HK-2 (cell line): ENCODE results near the gene CSTF3.
"Not testable (repeated sequence)": the region's sequence is repeated elsewhere in the genome, so short reads cannot be mapped to it uniquely, and the experiment has no call there.

Experiments
- DNase-seq: peaks from one replicate; pipeline ENCODE4 v3.0.0-alpha.2; 2018; ENCODE audit not compliant: unreplicated experiment

CSTF3 gene

DNA sequence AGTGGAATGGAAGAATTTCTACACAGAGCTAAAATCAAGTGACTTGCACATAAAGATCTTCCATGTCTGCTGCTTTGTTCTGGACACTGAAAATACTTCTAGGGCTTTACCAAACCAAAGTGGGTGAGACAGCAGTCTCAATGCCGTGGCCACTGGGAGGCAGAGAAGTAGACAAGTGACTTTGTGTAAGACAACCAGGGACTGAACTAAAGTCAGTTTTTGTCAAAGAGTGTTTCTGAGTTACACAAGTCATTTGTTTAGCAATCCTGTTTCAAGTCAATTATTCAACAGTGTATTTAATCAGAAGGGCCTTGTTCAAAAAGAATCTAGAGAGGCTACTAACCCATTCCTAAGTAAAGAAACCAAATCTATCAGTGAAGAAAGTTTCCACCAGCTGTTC, 75.3 kb downstream of the CSTF3 start:
- no peak for DNase-seq

DNA sequence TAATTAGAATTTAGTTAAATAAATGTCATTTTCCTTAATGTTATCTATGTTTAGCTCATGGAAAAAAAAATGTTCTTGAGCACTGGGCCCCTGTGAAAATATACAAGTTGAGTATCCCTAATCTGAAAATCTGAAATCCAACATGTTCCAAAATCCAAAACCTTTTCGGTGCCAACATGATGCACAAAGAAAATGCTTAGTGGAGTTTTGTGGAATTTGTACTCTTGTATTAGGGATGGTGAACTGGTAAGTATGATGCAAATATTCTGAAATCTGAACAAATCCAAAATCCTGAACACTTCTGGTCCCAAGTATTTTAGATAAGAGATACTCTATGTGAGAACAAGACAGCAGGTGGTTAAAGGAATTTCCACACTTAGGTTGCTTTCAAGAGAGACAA, 77.4 kb downstream of the CSTF3 start:
- no peak for DNase-seq

DNA sequence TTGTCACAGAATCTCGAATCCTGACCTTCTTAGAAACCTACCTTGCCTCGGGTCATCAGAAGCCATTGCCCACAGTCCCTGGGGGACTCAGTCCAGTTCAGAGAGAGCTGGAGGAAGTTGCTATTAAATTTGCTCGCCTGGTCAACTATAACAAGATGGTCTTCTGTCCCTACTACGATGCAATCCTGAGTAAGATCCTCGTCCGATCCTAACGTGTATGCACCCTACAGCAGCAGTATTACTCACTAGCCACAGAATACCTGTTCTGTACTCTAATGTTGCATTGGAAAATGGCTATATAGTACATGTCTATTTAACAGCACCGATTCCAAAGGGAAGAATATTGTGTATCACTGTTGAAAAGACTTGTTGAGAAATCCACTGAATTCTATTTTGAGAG, 88.8 kb downstream of the CSTF3 start:
- no peak for DNase-seq

DNA sequence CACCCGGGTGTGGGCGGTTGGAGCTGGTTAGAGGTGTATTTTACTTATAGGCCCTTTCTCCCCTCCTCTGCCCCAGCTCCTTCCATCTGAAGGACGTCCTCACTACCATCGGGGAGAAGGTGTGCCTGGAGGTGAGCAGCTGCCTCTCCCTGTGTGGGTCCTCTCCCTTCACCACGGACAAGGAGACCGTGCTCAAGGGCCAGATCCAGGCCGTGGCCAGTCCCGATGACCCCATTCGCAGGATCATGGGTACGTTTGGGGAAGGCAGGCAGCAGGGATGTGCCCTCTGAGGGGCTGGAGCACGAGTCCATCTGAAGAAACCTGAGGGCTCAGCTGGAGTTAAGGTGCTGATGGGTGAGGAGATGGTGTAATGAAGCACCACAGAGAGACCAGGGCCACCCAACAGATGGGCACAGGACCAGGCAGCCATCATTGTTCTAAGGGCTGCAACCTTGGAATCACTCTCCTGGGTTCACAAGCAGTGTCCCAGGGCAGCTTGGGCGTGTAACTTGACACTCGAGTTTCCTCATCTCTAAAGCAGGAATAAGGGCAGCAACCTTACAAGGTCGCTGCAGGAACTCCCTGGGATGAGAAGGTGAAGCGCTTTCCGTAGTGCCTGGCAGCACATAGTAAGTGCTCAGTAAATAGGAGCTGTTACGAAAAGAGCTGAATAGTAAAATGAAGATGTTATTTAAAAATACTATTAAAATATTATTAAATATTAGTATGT, 92.5 kb downstream of the CSTF3 start:
- no peak for DNase-seq

DNA sequence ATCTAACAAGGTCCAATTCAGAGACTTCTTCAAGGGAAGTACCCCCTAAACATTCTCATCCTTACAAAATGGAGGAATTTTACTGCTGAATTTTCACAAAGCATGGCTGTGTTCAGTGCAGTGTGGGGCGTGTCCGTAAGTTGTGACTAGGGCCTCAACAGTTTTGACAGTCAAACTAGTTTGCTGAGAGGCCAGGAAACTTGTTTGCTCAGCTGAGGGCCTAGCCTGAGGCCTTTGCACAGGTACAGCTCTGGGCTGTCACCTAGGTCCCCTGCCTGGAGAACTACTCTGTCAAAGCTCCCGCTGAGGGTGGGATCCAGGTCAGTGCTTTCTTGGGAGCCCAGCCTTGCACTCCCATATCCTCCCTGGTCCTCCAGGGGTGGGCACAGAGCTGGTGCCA, 94.0 kb downstream of the CSTF3 start:
- no peak for DNase-seq

DNA sequence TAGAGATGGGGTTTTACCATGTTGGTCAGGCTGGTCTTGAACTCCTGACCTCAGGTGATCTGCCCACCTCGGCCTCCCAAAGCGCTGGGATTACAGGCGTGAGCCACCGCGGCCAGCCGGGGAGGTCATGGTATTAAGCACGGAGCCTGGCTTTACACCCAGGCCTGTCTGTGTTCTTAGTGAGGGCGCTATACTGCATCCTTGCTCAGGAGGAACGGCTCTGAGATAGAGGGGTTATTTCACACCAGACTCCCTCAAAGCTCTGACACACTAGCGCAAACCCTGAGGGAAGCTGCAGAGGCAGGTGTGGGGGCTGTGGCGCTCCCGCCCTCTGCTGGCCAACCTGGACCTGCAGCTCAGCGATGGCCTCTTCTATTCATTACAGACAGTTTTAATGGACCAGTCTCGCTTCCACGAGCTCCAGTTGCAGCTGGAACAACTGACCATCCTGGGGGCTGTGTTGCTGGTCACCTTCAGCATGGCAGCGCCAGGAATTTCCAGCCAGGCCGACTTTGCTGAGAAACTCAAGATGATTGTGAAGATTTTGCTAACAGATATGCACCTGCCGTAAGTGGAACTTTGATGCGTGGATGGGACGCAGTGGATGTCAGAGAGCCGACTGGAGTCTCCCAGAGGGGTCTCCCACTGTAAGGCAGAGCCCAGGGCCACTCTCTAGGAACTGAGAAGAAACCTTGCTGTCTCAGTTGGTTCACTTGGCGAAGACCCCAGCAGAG, 95.7 kb downstream of the CSTF3 start:
- peak; percentile 41 for DNase-seq

DNA sequence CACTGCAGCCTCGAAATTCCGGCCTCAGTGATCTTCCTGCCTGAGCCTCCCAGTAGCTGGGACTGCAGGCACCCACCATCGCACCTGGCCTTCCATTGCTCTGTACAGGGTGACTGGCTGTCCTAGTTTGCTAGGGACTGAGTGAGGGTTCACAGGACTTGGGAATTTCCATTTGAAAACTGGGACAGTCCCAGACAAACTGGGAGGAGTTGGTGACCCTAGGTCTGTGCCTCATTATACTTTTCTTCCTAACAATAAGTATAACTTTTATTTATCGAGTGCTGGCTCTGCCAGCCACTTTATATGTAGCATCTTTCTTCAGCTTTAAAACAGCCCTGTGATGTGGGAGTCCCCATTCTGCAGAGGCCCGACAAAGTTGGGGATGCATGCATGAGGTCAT, 96.4 kb downstream of the CSTF3 start:
- no peak for DNase-seq

DNA sequence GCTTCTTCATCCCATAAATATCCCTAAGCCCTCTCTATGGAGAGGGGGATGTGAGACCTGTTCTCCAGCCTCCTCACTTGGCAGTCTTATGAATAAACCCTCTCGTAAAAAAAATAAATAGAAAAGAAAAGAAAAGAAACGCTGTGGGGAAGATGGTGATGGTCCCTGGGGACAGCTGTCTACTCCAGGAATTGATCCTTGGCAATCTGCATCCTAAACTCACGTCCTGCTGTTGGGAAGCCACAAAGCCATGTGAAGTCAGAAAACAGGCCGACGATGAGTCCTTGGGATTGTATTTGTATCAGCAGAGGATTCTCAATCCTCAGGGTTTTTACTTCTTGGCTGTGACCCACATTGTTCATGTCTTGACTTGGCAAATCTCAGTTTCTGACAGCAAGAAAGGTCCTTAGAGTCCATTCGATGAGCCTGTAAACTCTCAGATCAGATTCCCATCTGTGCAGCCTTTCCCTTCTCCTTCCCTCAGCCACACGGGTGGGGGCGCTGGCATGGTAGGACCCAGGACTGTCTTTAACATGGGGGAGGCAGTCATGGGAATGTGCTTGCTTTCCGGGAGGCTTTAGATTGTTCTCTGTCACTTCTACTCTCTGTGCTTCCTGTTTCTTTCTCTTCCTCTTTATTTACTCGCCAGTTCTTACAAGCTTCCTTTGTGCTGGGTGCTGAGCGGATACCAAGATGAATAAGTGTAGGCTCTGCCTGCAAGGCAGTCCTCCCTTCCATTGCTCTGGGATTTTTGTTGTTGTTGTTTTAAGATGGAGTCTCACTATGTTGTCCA, 97.1 kb downstream of the CSTF3 start:
- no peak for DNase-seq

DNA sequence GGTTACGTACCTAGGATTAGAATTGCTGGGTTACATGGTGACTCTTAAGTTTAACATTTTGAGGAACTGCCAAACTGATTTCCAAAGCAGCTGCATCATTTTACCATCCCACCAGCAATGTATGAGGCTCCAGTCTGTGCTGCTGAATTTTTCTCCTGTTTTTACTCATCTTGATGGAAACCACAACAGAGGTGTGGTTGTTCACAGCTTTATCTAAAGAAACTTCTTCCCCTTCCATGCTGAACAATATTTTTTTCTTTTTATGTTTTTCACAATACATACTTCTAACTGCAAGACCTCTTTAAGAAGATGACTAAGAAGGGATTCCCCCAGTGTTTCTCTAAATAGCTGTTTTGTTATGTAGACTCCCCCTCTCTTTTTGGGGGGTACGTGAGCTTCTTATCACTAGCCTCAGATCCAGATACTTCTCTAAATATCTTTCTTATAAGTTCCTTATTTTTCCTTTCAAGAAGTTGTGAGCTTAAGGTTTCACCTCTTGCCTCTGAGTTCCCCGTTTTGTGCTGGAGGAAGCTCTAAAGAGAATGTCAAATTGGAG, 97.9 kb downstream of the CSTF3 start:
- DNase-seq, result no peak

DNA sequence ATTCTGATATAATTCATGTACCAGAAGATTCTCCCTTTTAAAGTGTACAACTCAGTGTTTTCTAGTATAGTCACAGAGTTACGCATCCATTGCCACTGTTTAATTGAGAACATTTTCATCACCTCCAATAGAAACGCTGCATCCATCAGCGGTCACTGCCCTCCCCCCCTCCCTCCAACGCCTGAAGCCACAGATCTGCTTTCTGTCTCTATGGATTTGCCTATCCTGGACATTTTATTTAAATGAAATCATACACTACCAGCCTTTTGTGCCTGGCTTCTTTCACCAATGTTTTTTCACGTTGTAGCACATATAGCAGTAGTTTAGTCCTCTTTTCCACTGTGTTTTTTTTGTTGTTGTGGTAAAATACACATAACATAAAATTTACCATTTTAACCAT, 99.1 kb downstream of the CSTF3 start:
- no peak for DNase-seq

DNA sequence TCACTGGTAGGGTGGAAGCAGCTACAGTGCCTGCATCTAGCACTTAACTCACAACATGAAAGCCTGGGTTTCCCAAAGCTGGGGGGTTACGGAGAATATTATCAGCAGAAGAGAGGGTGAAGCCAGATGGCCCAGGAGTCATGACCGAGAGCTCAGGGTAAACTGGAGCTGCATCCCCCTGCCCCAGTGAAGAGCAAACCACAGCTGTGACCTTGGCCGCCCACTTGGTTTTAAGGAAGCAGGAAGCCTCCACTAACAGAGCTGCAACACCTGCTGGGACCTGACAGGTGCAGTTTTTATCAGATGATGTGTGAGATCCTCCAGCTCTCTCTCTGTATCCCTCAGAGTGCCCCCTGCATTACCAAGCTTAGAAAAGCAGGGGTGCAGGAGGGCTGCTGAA, 101.0 kb downstream of the CSTF3 start:
- no peak for DNase-seq

DNA sequence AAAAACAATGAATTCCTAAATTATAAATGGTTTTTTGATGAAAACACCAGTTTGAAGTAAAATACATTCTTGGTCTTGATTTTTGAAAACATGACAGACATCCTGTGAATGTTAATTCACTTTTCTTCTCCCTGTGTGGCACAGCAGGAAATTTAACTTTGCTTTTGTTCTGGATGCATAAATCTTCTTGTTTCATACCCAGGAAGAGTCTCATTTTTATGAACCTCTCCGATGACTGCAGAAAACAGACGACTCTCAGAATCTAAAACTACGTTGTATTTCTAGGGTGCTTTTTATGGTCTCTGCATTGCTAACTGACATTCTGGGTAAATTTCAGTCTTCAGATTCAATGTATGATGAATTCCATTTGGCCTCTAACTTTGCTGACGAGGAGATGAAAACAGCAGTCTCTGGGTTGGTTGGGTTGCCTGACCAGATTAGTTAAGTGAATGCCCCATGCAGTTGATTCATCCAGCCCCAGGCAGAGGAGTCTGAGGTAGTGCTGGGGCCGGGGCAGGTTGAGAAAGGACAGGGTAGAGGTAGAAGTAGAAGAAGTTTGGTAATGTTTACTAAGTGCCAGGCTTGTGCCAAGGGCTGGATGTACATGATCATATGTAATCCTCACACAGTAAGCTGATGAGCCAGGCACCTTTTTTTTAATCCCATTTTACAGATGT, 101.8 kb downstream of the CSTF3 start:
- DNase-seq, result no peak

DNA sequence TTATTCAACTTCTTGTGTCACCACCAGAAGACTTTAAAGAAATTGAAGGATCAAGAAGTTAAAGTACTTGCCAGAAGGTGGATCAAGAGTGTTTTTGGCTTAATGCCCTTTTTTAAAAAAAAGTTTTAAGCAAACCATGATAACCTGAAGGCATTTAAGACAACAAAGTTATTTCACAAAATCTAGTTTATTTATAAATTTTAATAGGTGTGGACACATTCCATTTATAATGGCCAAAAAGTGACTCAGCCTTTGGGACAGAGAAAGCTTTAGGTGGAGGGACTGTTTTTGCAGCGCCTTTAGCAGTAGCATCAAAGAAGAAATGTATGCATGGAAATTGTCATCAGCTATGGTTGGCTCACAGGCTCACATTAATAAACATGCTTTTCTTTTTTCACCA, 104.0 kb downstream of the CSTF3 start:
- no peak for DNase-seq

DNA sequence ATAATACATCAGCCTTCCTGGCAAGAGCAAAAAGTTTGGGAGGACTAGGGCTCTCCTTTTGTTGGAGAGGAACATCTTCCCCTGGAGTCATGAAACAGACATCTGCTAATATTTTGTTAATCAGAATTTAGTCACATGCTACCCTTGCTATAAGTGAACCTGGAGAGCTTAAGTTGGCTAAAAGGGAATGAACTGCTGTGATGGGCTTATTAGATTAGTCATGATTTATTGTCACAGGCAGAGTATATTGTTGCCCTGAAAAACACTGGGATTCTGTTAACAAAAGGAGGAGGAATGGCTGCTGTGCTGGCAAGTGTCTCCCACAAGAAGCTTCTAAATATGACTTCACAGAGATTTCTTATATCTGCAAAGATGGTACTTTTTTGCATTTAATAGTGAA, 105.9 kb downstream of the CSTF3 start:
- no peak for DNase-seq

DNA sequence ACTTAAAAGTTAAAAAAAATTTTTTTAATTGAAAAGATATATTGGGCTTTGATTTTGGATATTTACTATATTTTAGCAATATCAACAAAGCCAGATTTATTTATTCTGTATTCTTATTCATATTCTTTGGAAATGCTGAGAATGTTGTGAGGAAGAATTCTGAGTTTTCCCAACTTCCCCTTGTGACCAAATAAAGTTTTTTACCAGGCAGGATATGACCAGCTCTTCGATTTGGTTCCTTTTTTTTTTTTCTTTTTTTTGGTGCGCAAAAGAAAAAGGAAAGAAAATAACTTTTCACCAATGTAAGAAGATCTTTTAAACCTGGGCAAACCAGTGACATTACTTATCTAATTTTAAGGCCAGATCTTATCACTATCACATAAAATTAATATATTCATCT, 109.0 kb downstream of the CSTF3 start:
- DNase-seq, result no peak

DNA sequence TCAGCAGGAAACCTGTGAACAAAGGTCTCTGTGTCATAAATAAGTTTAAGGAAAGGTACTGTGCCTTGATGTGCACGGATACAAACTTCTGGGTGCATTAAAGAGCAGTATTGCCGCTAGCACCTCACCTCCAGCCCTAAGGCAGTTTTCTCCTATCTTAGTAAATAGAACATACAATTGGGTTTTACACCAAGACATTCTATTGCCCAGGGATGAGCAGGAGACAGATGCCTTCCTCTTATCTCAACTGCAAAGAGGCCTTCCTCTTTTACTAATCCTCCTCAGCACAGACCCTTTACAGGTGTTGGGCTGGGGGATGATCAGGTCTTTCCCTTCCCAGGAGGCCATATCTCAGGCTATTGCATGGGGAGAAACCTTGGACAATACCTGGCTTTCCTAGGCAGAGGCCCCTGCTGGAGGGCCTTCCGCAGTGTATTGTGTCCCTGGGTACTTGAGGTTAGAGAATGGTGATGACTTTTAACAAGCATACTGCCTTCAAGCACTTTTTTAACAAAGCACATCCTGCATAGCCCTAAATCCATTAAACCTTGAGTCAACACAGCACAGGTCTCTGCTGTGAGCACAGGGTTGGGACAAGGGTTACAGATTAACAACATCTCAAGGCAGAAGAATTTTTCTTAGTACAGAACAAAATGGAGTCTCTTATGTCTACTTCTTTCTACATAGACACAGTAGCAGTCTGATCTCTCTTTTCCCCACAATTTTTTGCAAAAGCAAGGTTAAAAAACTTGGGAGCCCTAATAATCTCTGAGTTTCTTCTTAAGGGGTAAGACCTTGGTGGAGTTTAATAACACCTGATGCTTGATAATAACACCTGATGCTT, 111.5 kb downstream of the CSTF3 start:
- not testable (repeated sequence) for DNase-seq

DNA sequence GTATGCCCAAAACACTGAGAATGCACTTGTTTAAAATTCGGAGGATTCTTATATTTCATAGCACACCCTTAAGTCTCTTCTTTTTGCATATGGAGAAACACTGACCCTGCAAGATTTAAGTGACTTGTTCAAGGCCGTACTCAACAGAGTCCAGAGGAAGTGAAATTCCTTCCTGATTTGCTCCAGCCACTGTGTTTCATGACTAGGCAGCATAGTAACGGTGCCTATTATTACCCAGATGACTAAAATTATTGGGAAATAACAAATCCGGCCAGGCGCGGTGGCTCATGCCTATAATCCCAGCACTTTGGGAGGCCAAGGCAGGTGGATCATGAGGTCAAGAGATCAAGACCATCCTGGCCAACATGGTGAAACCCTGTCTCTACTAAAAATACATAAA, 112.6 kb downstream of the CSTF3 start:
- DNase-seq, result not testable (repeated sequence)

DNA sequence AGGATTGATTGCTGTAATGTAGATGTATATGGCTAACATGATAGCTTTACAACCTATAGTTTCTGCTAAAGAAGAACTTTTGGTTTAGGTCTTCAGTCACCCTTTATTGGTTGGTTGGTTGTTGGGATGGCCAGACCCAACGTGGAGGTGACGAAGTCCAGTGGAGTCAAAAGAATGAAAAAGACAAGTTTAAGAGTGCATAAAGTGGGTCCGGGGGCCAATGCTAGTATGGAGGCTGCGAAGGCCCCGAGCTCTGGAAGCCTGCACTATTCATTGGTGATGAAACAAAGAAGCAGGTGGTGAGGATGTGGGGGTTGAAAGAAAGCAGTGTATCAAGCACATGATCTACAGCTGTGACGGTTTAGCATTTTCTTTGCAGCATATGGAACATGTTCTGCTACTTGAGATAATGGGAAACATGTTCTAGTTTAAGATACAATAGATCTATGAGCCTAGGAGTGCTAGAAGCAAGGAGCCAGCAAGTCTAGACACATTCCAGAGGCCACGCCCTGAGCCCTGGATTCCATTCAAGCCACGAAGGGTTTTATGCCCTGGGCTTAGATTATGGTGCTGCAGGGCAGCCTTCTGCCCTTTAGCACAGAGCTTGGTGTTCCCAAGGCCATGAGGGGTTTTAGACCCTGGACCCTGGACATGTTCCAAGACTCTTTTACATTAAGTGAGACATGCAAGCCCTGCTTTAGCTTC, 115.6 kb downstream of the CSTF3 start:
- no peak for DNase-seq

DNA sequence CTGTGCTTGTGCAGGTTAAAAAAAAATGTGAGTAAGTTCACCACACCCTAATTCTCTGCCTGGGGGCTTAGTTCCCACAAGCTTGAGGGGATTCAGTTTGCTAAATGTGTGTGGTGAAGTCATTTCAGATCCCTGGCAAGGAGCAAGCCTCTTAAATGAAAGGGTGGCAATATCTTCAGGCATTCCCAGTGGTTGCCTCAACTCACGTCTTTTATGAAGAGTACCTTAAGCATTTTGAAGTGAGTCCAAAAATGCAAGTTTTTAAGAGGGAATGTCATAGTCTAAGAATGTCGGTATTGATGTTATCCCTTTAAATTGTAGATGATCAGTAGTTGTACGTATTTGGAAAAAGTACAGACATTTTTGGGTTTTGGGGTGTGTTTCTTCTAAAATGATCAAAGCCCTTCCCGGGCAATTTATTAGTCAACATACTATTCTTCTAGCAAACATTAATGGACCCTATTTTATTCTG, 117.0 kb downstream of the CSTF3 start:
- no peak for DNase-seq

DNA sequence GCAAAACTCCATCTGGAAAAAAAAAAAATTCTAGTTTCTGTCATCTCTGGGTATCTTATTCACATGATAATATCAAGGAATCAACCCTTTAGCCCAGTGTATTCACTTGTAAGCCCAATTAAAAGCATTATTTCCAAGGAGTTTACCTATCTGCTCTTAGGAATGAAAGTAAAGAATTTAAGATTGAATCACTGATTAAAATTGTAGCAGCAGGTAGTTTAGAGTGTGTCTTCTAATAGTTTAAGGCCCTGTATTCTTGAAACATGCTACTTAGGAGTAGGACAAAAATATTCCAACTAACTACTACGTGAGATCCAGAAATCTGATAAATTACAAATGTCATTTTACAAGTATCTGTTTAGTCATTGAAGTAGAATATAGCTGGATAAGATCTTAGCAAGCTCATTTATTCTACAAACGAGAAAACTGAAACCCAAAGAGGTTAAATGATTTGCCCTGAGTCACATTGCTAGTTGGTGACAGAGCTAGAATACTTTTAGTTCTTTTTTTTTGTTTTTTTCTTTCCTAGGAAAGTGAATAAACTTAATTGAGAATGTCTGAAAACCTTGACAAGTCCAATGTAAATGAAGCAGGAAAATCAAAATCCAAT, 118.0 kb downstream of the CSTF3 start:
- no peak for DNase-seq
